HepG2 (cell line): ENCODE measurements around the gene KIFAP3. TPM values are rescaled to one million over a fixed set of nuclear protein-coding genes. Genes with fewer than 3 reads are reported as not detected.

Experiments
- ATF7 ChIP-seq, 2 experiments: fragments of 450-650 bp in 1 of 2; sonication (generic) in 1 of 2; formaldehyde crosslinking in 1 of 2; IDR thresholded peaks; 2 replicates each; pipeline versions ENCODE4 v1.4.0 to v1.6.1; 2016 to 2020; ENCODE audit warnings: antibody characterized with exemption in 1 of 2, mild to moderate bottlenecking in 1 of 2, missing genetic modification reagents in 1 of 2
- BRCA1 ChIP-seq: sonication (generic); formaldehyde crosslinking; IDR thresholded peaks from 2 replicates; pipeline ENCODE4 v1.4.0; 2020; ENCODE audit warnings: missing genetic modification reagents
- CEBPB ChIP-seq: IDR thresholded peaks from 2 replicates; pipeline ENCODE4 v1.6.1; 2011; ENCODE audit warnings: low read depth, low read length, improper control_type of control experiment, borderline replicate concordance
- EZH2 ChIP-seq: conservative IDR thresholded peaks from 2 replicates; pipeline ENCODE4 v1.6.1; 2012; ENCODE audit warnings: mild to moderate bottlenecking, low read depth, low read length, moderate library complexity
- GATAD2A ChIP-seq: IDR thresholded peaks from 2 replicates; pipeline ENCODE4 v1.6.1; 2016
- GLI4 ChIP-seq: sonication (generic); formaldehyde crosslinking; IDR thresholded peaks from 2 replicates; pipeline ENCODE4 v1.5.1; 2020; ENCODE audit warnings: missing genetic modification reagents, mild to moderate bottlenecking, moderate library complexity, borderline replicate concordance
- MBD4 ChIP-seq: IDR thresholded peaks from 2 replicates; pipeline ENCODE4 v1.6.1; 2012; ENCODE audit warnings: low read length, inconsistent platforms, borderline replicate concordance
- MIXL1 ChIP-seq: IDR thresholded peaks from 2 replicates; pipeline ENCODE4 v1.6.1; 2016
- MTF2 ChIP-seq: sonication (generic); formaldehyde crosslinking; IDR thresholded peaks from 2 replicates; pipeline ENCODE4 v1.5.0; 2020; ENCODE audit warnings: missing genetic modification reagents, borderline replicate concordance
- NFIB ChIP-seq: sonication (generic); formaldehyde crosslinking; IDR thresholded peaks from 2 replicates; pipeline ENCODE4 v1.9.0; 2021; ENCODE audit warnings: missing genetic modification reagents, mild to moderate bottlenecking, borderline replicate concordance
- NR2C2 ChIP-seq: sonication (generic); formaldehyde crosslinking; IDR thresholded peaks from 2 replicates; pipeline ENCODE4 v1.4.0; 2020; ENCODE audit warnings: missing genetic modification reagents, mild to moderate bottlenecking, moderate library complexity, borderline replicate concordance
- PAWR ChIP-seq: sonication (generic); formaldehyde crosslinking; IDR thresholded peaks from 2 replicates; pipeline ENCODE4 v1.4.0; 2020; ENCODE audit warnings: missing genetic modification reagents, mild to moderate bottlenecking, borderline replicate concordance
- PAX8 ChIP-seq: sonication (generic); formaldehyde crosslinking; IDR thresholded peaks from 2 replicates; pipeline ENCODE4 v1.8.0; 2022; ENCODE audit warnings: mild to moderate bottlenecking, missing genetic modification reagents, borderline replicate concordance
- PHF21A ChIP-seq: sonication (generic); formaldehyde crosslinking; IDR thresholded peaks from 2 replicates; pipeline ENCODE4 v1.5.0; 2020; ENCODE audit warnings: mild to moderate bottlenecking, missing genetic modification reagents
- REL ChIP-seq: sonication (generic); formaldehyde crosslinking; conservative IDR thresholded peaks from 2 replicates; pipeline ENCODE4 v1.8.0; 2022; ENCODE audit warnings: mild to moderate bottlenecking, missing genetic modification reagents, moderate library complexity
- SALL2 ChIP-seq: sonication (generic); formaldehyde crosslinking; IDR thresholded peaks from 2 replicates; pipeline ENCODE4 v1.8.1; 2023; ENCODE audit warnings: mild to moderate bottlenecking, missing genetic modification reagents, inconsistent platforms
- SNAI1 ChIP-seq: sonication (generic); formaldehyde crosslinking; IDR thresholded peaks from 2 replicates; pipeline ENCODE4 v1.5.0; 2020; ENCODE audit warnings: mild to moderate bottlenecking, missing genetic modification reagents, borderline replicate concordance
- SNAPC2 ChIP-seq: sonication (generic); formaldehyde crosslinking; IDR thresholded peaks from 2 replicates; pipeline ENCODE4 v1.8.1; 2022; ENCODE audit warnings: mild to moderate bottlenecking, missing genetic modification reagents
- SNRNP70 ChIP-seq: fragments of 200-400 bp; formaldehyde crosslinking; IDR thresholded peaks from 2 replicates; pipeline ENCODE4 v1.6.1; 2017; ENCODE audit warnings: mild to moderate bottlenecking, low read depth, low read length, moderate library complexity
- TARDBP ChIP-seq: sonication (generic); formaldehyde crosslinking; IDR thresholded peaks from 2 replicates; pipeline ENCODE4 v1.8.0; 2022; ENCODE audit warnings: mild to moderate bottlenecking, missing genetic modification reagents
- ZIK1 ChIP-seq: sonication (generic); formaldehyde crosslinking; IDR thresholded peaks from 2 replicates; pipeline ENCODE4 v1.5.0; 2020; ENCODE audit warnings: mild to moderate bottlenecking, low read depth, missing genetic modification reagents, borderline replicate concordance
- ZNF841 ChIP-seq: sonication (generic); formaldehyde crosslinking; IDR thresholded peaks from 2 replicates; pipeline ENCODE4 v1.8.1; 2023; ENCODE audit warnings: missing genetic modification reagents, borderline replicate concordance
- ZNF850 ChIP-seq: sonication (generic); formaldehyde crosslinking; conservative IDR thresholded peaks from 2 replicates; pipeline ENCODE4 v1.9.0; 2021; ENCODE audit warnings: mild to moderate bottlenecking, missing genetic modification reagents
- ZNF883 ChIP-seq: sonication (generic); formaldehyde crosslinking; IDR thresholded peaks from 2 replicates; pipeline ENCODE4 v1.5.1; 2020; ENCODE audit warnings: mild to moderate bottlenecking, missing genetic modification reagents; ENCODE audit errors: not compliant biosample characterization
- ZSCAN29 ChIP-seq: sonication (generic); formaldehyde crosslinking; conservative IDR thresholded peaks from 2 replicates; pipeline ENCODE4 v1.4.0; 2020; ENCODE audit warnings: mild to moderate bottlenecking, missing genetic modification reagents
- polyA plus RNA-seq, 8 experiments: library from polyadenylated mRNA; depleted of rRNA in 3 of 8; stranded (reverse) in 7 of 8; unstranded in 1 of 8; fragments of >200 nt; fragmentation: Illumina TruSeq in 4 of 8; extraction: Trizol in 4 of 8; gene quantifications; 2 replicates each; pipeline versions ENCODE4 v1.2.1 to v1.2.3, GENCODE V29; 2011 to 2016; ENCODE audit warnings: low read depth in 4 of 8, missing spikeins in 1 of 8, mixed read lengths in 1 of 8; ENCODE audit not compliant: insufficient read depth in 1 of 8
- total RNA-seq, 5 experiments: library from RNA; depleted of rRNA; stranded (reverse); fragments of >200 nt; fragmentation: Illumina TruSeq; extraction: Trizol; gene quantifications; 2 replicates each; pipeline ENCODE4 v1.2.3, GENCODE V29; 2016; ENCODE audit warnings: low read depth in 1 of 5
- TF ChIP-seq, protein P1 (sequence below): sonication (generic); formaldehyde crosslinking; IDR thresholded peaks from 2 replicates; pipeline ENCODE4 v1.4.0; 2020; ENCODE audit warnings: low read depth, missing genetic modification reagents

KIFAP3 gene
- total and polyA plus RNA-seq, 2 of the 13 experiments (the other 11 are each of a cell fraction or from before 2014, with no cell fraction given), result 3.4 to 10.0 TPM

GRCh38 chr1:170074250-170075157 is at the start of gene KIFAP3 (continued):
- no peak for TF ChIP-seq BRCA1 (CRISPR knock-in tag)
- TF ChIP-seq PAWR (CRISPR knock-in tag), result no peak
- no peak for TF ChIP-seq ZNF850 (CRISPR knock-in tag)
- no peak; the same call in 1 of the 2 replicates for TF ChIP-seq NR2C2 (CRISPR knock-in tag)
- TF ChIP-seq REL (CRISPR knock-in tag), result no peak
- no peak for TF ChIP-seq MBD4
- TF ChIP-seq CEBPB, result no peak
- TF ChIP-seq ZNF883, result no peak
- TF ChIP-seq SNRNP70, result no peak
- no peak for TF ChIP-seq TARDBP (CRISPR knock-in tag)
- TF ChIP-seq SALL2 (CRISPR knock-in tag), result no peak
- no peak for TF ChIP-seq SNAI1 (CRISPR knock-in tag)
- TF ChIP-seq PHF21A (CRISPR knock-in tag), result peak; percentile 75
- 0 out of 2 replicates have a peak, but pooled peaks have one; percentile 27 for TF ChIP-seq MTF2
- no peak for TF ChIP-seq ZNF841
- no peak for TF ChIP-seq MIXL1
- TF ChIP-seq SNAPC2 (CRISPR knock-in tag), result no peak
- peak; percentile 44; the same call in 1 of the 2 replicates for TF ChIP-seq GATAD2A (CRISPR knock-in tag)
- TF ChIP-seq ATF7 (IDR thresholded peaks at IDR 0.05), result no peak
- no peak for TF ChIP-seq ATF7 (CRISPR knock-in tag; IDR thresholded peaks at IDR 0.05)
- no peak for TF ChIP-seq GLI4
- no peak for TF ChIP-seq EZH2
- TF ChIP-seq, protein P1, sequence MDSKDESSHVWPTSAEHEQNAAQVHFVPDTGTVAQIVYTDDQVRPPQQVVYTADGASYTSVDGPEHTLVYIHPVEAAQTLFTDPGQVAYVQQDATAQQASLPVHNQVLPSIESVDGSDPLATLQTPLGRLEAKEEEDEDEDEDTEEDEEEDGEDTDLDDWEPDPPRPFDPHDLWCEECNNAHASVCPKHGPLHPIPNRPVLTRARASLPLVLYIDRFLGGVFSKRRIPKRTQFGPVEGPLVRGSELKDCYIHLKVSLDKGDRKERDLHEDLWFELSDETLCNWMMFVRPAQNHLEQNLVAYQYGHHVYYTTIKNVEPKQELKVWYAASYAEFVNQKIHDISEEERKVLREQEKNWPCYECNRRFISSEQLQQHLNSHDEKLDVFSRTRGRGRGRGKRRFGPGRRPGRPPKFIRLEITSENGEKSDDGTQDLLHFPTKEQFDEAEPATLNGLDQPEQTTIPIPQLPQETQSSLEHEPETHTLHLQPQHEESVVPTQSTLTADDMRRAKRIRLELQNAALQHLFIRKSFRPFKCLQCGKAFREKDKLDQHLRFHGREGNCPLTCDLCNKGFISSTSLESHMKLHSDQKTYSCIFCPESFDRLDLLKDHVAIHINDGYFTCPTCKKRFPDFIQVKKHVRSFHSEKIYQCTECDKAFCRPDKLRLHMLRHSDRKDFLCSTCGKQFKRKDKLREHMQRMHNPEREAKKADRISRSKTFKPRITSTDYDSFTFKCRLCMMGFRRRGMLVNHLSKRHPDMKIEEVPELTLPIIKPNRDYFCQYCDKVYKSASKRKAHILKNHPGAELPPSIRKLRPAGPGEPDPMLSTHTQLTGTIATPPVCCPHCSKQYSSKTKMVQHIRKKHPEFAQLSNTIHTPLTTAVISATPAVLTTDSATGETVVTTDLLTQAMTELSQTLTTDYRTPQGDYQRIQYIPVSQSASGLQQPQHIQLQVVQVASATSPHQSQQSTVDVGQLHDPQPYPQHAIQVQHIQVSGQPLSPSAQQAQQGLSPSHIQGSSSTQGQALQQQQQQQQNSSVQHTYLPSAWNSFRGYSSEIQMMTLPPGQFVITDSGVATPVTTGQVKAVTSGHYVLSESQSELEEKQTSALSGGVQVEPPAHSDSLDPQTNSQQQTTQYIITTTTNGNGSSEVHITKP (CRISPR knock-in tag), result peak; percentile 56; the same call in 1 of the 2 replicates
- TF ChIP-seq ZIK1 (CRISPR knock-in tag), result no peak
- TF ChIP-seq ZSCAN29 (CRISPR knock-in tag), result peak; percentile 71; the same call in 1 of the 2 replicates
- TF ChIP-seq NFIB (CRISPR knock-in tag), result no peak
- TF ChIP-seq PAX8 (CRISPR knock-in tag), result no peak
